NCI-H82 treated with DMSO at 0.1 percent for 48 hours (cell line): ENCODE measurements around the gene POSTN.
A peak's percentile ranks its signal among the peaks of the same experiment; 100 is the strongest.

ENCODE experiments used
- DNase-seq: peaks from one replicate; lab custom pipeline; 2025; ENCODE audit not compliant: unreplicated experiment; lab: John Stamatoyannopoulos, UW

Gene POSTN

GRCh38 chr13:37598597-37598996, at the start of gene POSTN:
POSTN (minus strand) TSS chr13:37598768; CDS start chr13:37598726, 42 bp downstream.
- DNase-seq = no peak

GRCh38 chr13:37647031-37647650, 48.6 kb upstream of the POSTN start:
- no peak for DNase-seq

GRCh38 chr13:37646531-37646930, 48.0 kb upstream of the POSTN start:
- DNase-seq = no peak

GRCh38 chr13:37645181-37645740, 46.7 kb upstream of the POSTN start:
- DNase-seq = no peak

GRCh38 chr13:37641391-37641790, 42.8 kb upstream of the POSTN start:
- no peak for DNase-seq

- peak; percentile 35 for DNase-seq
Observed at GRCh38 chr13:37640499-37640898, 41.9 kb upstream of the POSTN start.

- no peak for DNase-seq
Observed at GRCh38 chr13:37636701-37637100, 38.1 kb upstream of the POSTN start.

- DNase-seq = no peak
Observed at GRCh38 chr13:37632294-37632693, 33.7 kb upstream of the POSTN start.

- DNase-seq = no peak
Observed at GRCh38 chr13:37627428-37627827, 28.9 kb upstream of the POSTN start.

GRCh38 chr13:37621811-37622361, 23.3 kb upstream of the POSTN start:
- no peak for DNase-seq

GRCh38 chr13:37618554-37618953, 20.0 kb upstream of the POSTN start:
- DNase-seq = no peak

- no peak for DNase-seq
Observed at GRCh38 chr13:37617173-37617572, 18.6 kb upstream of the POSTN start.

GRCh38 chr13:37616131-37616530, 17.6 kb upstream of the POSTN start:
- no peak for DNase-seq

GRCh38 chr13:37615276-37615675, 16.7 kb upstream of the POSTN start:
- no peak for DNase-seq

- DNase-seq = no peak
Observed at GRCh38 chr13:37613638-37614037, 15.1 kb upstream of the POSTN start.

GRCh38 chr13:37613236-37613635, 14.7 kb upstream of the POSTN start:
- DNase-seq = no peak

- DNase-seq = no peak
Observed at GRCh38 chr13:37608750-37609339, 10.3 kb upstream of the POSTN start.

GRCh38 chr13:37602733-37603381, 4.3 kb upstream of the POSTN start:
- no peak for DNase-seq

- no peak for DNase-seq
Observed at GRCh38 chr13:37601648-37602440, 3.3 kb upstream of the POSTN start.

- DNase-seq = no peak
Observed at GRCh38 chr13:37599519-37599918, 951 bp upstream of the POSTN start.

GRCh38 chr13:37597477-37598025, 1.0 kb downstream of the POSTN start:
- DNase-seq = no peak
